Sigmoid colon (tissue), 4 donors: ENCODE results near the gene SCEL.

Experiments
- POLR2A ChIP-seq, 2 donors: fragments of 450-650 bp; IDR thresholded peaks; one replicate each; pipeline ENCODE4 v1.6.1; 2016; ENCODE audit warnings: antibody characterized with exemption in 2 of 2, mild to moderate bottlenecking in 2 of 2, moderate library complexity in 2 of 2
- POLR2AphosphoS5 ChIP-seq, 4 donors: sonication (generic); formaldehyde crosslinking; IDR thresholded peaks; one replicate each; pipeline ENCODE4 v1.6.1; 2017; ENCODE audit warnings: antibody characterized with exemption in 4 of 4
- TF ChIP-seq, protein P1 (sequence below), 4 experiments: fragments of 450-650 bp in 3 of 4; fragments of 200-600 bp in 1 of 4; IDR thresholded peaks; one replicate each; pipeline ENCODE4 v1.5.1; 2016 to 2019; ENCODE audit warnings: antibody characterized with exemption in 4 of 4, mild to moderate bottlenecking in 3 of 4, moderate library complexity in 2 of 4

DNA sequence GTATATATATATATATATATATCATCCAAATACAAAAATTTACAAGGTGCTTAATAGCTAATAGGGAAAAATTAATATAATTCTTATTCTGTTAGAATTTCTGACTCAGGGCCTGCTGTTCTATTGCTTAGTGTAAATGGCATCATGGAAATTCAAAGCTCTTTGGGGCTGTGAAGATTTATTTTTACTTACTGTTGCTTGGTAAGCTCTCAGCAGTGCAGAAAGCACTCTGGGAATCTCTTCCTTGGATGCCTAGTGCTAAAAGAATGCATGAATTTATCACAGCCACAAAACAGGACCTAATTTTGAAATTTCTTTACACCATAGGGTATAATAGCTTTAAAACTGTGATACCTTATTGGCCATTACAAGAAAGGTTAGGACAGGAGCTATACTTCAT is 92.7 kb downstream of the SCEL start:
- TF ChIP-seq, protein P1, sequence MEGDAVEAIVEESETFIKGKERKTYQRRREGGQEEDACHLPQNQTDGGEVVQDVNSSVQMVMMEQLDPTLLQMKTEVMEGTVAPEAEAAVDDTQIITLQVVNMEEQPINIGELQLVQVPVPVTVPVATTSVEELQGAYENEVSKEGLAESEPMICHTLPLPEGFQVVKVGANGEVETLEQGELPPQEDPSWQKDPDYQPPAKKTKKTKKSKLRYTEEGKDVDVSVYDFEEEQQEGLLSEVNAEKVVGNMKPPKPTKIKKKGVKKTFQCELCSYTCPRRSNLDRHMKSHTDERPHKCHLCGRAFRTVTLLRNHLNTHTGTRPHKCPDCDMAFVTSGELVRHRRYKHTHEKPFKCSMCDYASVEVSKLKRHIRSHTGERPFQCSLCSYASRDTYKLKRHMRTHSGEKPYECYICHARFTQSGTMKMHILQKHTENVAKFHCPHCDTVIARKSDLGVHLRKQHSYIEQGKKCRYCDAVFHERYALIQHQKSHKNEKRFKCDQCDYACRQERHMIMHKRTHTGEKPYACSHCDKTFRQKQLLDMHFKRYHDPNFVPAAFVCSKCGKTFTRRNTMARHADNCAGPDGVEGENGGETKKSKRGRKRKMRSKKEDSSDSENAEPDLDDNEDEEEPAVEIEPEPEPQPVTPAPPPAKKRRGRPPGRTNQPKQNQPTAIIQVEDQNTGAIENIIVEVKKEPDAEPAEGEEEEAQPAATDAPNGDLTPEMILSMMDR (IDR thresholded peaks at IDR 0.05): no peak
- no peak for TF ChIP-seq POLR2AphosphoS5 (IDR thresholded peaks at IDR 0.05)
- TF ChIP-seq POLR2A (IDR thresholded peaks at IDR 0.05): no peak
